Nephron progenitor cell (in vitro differentiated cells): ENCODE data around the gene HLA-DRB1.
"Not testable (repeated sequence)": the region's sequence is repeated elsewhere in the genome, so short reads cannot be mapped to it uniquely, and the experiment has no call there.

ENCODE experiments used
- DNase-seq: peaks from one replicate; pipeline ENCODE4 v3.0.0; 2021
- H3K27ac Mint-ChIP-seq: 2 replicates; pipeline ENCODE4 v1.8.0; 2021; ENCODE audit warnings: mild to moderate bottlenecking, moderate library complexity, mixed read lengths
- H3K27me3 Mint-ChIP-seq: 2 replicates; pipeline ENCODE4 v1.8.0; 2021; ENCODE audit warnings: mild to moderate bottlenecking, low read depth, mixed read lengths; ENCODE audit not compliant: poor library complexity
- H3K36me3 Mint-ChIP-seq: 2 replicates; pipeline ENCODE4 v1.8.0; 2021; ENCODE audit warnings: low read depth, mixed read lengths
- H3K4me1 Mint-ChIP-seq: 2 replicates; pipeline ENCODE4 v1.8.0; 2021; ENCODE audit warnings: mixed read lengths
- H3K4me3 Mint-ChIP-seq: 2 replicates; pipeline ENCODE4 v1.8.0; 2021; ENCODE audit warnings: mild to moderate bottlenecking, moderate library complexity, mixed read lengths
- H3K9me3 Mint-ChIP-seq: 2 replicates; pipeline ENCODE4 v1.8.0; 2021; ENCODE audit warnings: mild to moderate bottlenecking, moderate library complexity, mixed read lengths
- TF ChIP-seq, protein P1 (sequence below): fragments of 200-600 bp; sonication (generic); IDR thresholded peaks from 2 replicates; pipeline ENCODE4 v1.5.0; 2021; ENCODE audit warnings: antibody characterized with exemption

The HLA-DRB1 gene

GRCh38 chr6:32588156-32588555, 1.5 kb downstream of the HLA-DRB1 start:
- Mint-ChIP-seq H3K27ac (no peak overlapping the region), H3K36me3 (no peaks in the 10 kb centered on the region), H3K4me1 (peaks cover 21% of the 10 kb centered on the region), H3K27me3 (peaks cover 21% of the 10 kb centered on the region), H3K4me3 (no peak overlapping the region), H3K9me3 (no peaks in the 10 kb centered on the region)
- DNase-seq: no peak
- TF ChIP-seq, protein P1, sequence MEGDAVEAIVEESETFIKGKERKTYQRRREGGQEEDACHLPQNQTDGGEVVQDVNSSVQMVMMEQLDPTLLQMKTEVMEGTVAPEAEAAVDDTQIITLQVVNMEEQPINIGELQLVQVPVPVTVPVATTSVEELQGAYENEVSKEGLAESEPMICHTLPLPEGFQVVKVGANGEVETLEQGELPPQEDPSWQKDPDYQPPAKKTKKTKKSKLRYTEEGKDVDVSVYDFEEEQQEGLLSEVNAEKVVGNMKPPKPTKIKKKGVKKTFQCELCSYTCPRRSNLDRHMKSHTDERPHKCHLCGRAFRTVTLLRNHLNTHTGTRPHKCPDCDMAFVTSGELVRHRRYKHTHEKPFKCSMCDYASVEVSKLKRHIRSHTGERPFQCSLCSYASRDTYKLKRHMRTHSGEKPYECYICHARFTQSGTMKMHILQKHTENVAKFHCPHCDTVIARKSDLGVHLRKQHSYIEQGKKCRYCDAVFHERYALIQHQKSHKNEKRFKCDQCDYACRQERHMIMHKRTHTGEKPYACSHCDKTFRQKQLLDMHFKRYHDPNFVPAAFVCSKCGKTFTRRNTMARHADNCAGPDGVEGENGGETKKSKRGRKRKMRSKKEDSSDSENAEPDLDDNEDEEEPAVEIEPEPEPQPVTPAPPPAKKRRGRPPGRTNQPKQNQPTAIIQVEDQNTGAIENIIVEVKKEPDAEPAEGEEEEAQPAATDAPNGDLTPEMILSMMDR: no peak

DNA sequence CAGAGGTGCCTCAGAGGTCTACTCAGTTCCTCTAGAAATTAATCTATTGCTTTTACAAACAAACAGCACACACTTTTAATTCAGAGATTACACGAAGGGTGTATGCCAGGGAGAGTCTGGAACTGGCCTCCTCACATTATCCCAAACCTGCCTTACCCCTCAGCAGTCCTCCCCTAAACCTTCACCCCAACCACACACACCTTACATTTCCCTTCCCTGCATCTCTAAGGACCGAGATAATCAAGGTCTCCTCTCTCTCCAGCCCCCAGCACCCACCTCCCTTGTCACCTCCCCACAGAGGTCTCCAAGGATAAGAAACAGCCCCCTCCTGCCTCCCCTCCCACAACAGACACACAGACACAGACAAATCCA, 6.1 kb downstream of the HLA-DRB1 start:
- peaks cover 24% of the 10 kb centered on the region for H3K27me3 Mint-ChIP-seq
- TF ChIP-seq, protein P1: no peak
- peak overlapping the region; percentile 92 for H3K4me3 Mint-ChIP-seq
- H3K36me3 Mint-ChIP-seq: peaks cover 23% of the 10 kb centered on the region
- peak overlapping the region; percentile 27 for H3K27ac Mint-ChIP-seq
- H3K9me3 Mint-ChIP-seq: no peaks in the 10 kb centered on the region
- peaks cover 40% of the 10 kb centered on the region for H3K4me1 Mint-ChIP-seq
- no peak for DNase-seq

- DNase-seq: no peak
- Mint-ChIP-seq H3K27ac (no peak overlapping the region), H3K4me1 (peaks cover 46% of the 10 kb centered on the region), H3K4me3 (peak overlapping the region; percentile 35), H3K27me3 (peaks cover 20% of the 10 kb centered on the region), H3K9me3 (no peaks in the 10 kb centered on the region), H3K36me3 (peaks cover 26% of the 10 kb centered on the region)
- TF ChIP-seq, protein P1: no peak
These were observed 8.1 kb downstream of the HLA-DRB1 start for GRCh38 chr6:32581315-32582095.

DNA sequence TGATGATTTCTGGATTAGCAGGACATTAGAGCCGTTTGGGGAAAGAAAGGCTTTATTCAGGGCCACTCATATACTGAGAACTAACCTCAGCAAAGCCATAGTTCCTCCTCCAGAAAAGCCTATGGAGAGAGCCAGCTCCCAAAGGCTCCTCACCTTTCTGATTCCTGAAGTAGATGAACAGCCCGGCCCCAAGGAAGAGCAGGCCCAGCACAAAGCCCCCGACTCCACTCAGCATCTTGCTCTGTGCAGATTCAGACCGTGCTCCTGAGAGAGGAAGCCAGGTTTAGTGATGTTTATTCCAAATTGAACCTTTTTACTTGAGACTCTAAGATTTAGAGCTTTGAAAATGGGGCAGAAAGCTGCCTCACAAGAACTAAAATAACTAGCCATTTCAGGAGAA, 9.1 kb downstream of the HLA-DRB1 start:
- H3K36me3 Mint-ChIP-seq: peaks cover 26% of the 10 kb centered on the region
- TF ChIP-seq, protein P1: no peak
- H3K27me3 Mint-ChIP-seq: peaks cover 20% of the 10 kb centered on the region
- no peak overlapping the region for H3K4me3 Mint-ChIP-seq
- no peak overlapping the region for H3K27ac Mint-ChIP-seq
- H3K4me1 Mint-ChIP-seq: peaks cover 46% of the 10 kb centered on the region
- H3K9me3 Mint-ChIP-seq: no peaks in the 10 kb centered on the region
- DNase-seq: no peak

GRCh38 chr6:32578962-32579361, 10.7 kb downstream of the HLA-DRB1 start:
- TF ChIP-seq, protein P1: no peak
- Mint-ChIP-seq H3K9me3 (no peaks in the 10 kb centered on the region), H3K27me3 (peaks cover 4% of the 10 kb centered on the region), H3K27ac (no peak overlapping the region), H3K4me3 (no peak overlapping the region), H3K36me3 (peaks cover 26% of the 10 kb centered on the region), H3K4me1 (peaks cover 32% of the 10 kb centered on the region)
- no peak for DNase-seq

DNA sequence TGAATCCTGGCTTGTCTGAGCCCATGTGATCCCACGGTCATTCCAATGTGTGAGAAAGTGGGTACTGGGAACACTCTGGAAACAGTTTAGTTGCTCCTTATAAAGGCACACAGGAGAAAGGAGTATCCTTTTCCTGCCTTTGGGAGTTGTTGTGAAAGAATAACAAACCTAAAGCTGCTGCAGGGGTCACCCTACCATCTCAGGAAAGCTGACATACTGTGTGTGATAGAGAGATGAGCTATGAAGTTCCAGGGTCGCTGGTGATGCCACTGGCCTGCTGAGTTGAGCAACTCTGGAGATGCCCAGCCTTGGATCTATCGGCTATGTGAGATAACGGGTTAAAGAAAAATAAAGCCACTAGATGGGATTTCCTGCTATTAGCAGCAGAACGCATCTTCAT, 12.2 kb downstream of the HLA-DRB1 start:
- H3K4me3 Mint-ChIP-seq, H3K9me3 Mint-ChIP-seq, H3K27ac Mint-ChIP-seq, DNase-seq, H3K27me3 Mint-ChIP-seq: not testable (repeated sequence)
- H3K4me1 Mint-ChIP-seq: peaks cover 25% of the 10 kb centered on the region
- H3K36me3 Mint-ChIP-seq: peaks cover 26% of the 10 kb centered on the region
